ENCODE measurements around the gene ANKRD55. TPM values are rescaled to one million over a fixed set of nuclear protein-coding genes. Genes with fewer than 3 reads are reported as not detected.

ANKRD55 gene
- total and polyA plus RNA-seq, 5 donors from 2014 or later = 4.1 to 9.0 (median 5.7) TPM

Other genes with a start within 250 kb of the ANKRD55 start
- 234 TPM for gene IL6ST, start 238.4 kb downstream of the ANKRD55 start, total RNA-seq
- 10 to 100 TPM; 25.3 to 59.8 (median 45.8) TPM for gene IL6ST, start 238.4 kb downstream of the ANKRD55 start, polyA plus RNA-seq

Measured in CD4-positive, CD25-positive, alpha-beta regulatory T cell (primary cell).